HEK293T (cell line): ENCODE measurements around the gene RGP1.

Experiments
- CTCF ChIA-PET: fragments of 350-600 bp; formaldehyde crosslinking; extraction: SDS; loops from one replicate; lab custom pipeline; 2021; ENCODE audit warnings: antibody characterized with exemption, inconsistent platforms; lab: Yijun Ruan, JAX
- POLR2A ChIA-PET: fragments of 350-600 bp; formaldehyde crosslinking; extraction: SDS; loops from one replicate; lab custom pipeline; 2020; ENCODE audit warnings: antibody characterized with exemption, inconsistent platforms; lab: Yijun Ruan, JAX
- DNase-seq: peaks from one replicate; pipeline ENCODE4 v3.0.0; 2012; ENCODE audit warnings: mixed read lengths; ENCODE audit errors: extremely low spot score
- ARNT ChIP-seq: fragments of 450-650 bp; IDR thresholded peaks from 2 replicates; pipeline ENCODE4 v1.6.1; 2017; ENCODE audit warnings: mild to moderate bottlenecking
- BHLHE40 ChIP-seq: fragments of 450-650 bp; IDR thresholded peaks from 2 replicates; pipeline ENCODE4 v1.6.1; 2016; ENCODE audit warnings: mild to moderate bottlenecking, moderate library complexity, borderline replicate concordance
- CTBP1 ChIP-seq: fragments of 450-650 bp; IDR thresholded peaks from 2 replicates; pipeline ENCODE4 v1.6.1; 2016; ENCODE audit warnings: borderline replicate concordance
- ELF4 ChIP-seq: fragments of 450-650 bp; IDR thresholded peaks from 2 replicates; pipeline ENCODE4 v1.6.1; 2017; ENCODE audit warnings: antibody characterized with exemption
- FOXA1 ChIP-seq: fragments of 450-650 bp; IDR thresholded peaks from 2 replicates; pipeline ENCODE4 v1.6.1; 2016; ENCODE audit warnings: mild to moderate bottlenecking
- FOXK2 ChIP-seq: fragments of 450-650 bp; IDR thresholded peaks from 2 replicates; pipeline ENCODE4 v1.6.1; 2016; ENCODE audit warnings: mild to moderate bottlenecking
- FOXM1 ChIP-seq: fragments of 450-650 bp; IDR thresholded peaks from 2 replicates; pipeline ENCODE4 v1.6.1; 2017; ENCODE audit warnings: mild to moderate bottlenecking, borderline replicate concordance
- HDGF ChIP-seq: fragments of 450-650 bp; IDR thresholded peaks from 2 replicates; pipeline ENCODE4 v1.6.1; 2017; ENCODE audit warnings: antibody characterized with exemption, borderline replicate concordance
- L3MBTL2 ChIP-seq: fragments of 450-650 bp; conservative IDR thresholded peaks from 2 replicates; pipeline ENCODE4 v1.6.1; 2016; ENCODE audit warnings: mild to moderate bottlenecking
- LEF1 ChIP-seq: fragments of 450-650 bp; IDR thresholded peaks from 2 replicates; pipeline ENCODE4 v1.6.1; 2017; ENCODE audit warnings: mild to moderate bottlenecking, borderline replicate concordance
- NFRKB ChIP-seq: fragments of 450-650 bp; IDR thresholded peaks from 2 replicates; pipeline ENCODE4 v1.6.1; 2016; ENCODE audit warnings: mild to moderate bottlenecking, moderate library complexity
- PKNOX1 ChIP-seq: fragments of 450-650 bp; IDR thresholded peaks from 2 replicates; pipeline ENCODE4 v1.6.1; 2016
- SP1 ChIP-seq: fragments of 450-650 bp; IDR thresholded peaks from 2 replicates; pipeline ENCODE4 v1.6.1; 2017
- SUZ12 ChIP-seq: fragments of 450-650 bp; IDR thresholded peaks from 2 replicates; pipeline ENCODE4 v1.6.1; 2016; ENCODE audit warnings: mild to moderate bottlenecking
- TARDBP ChIP-seq: fragments of 450-650 bp; IDR thresholded peaks from 2 replicates; pipeline ENCODE4 v1.6.1; 2016
- ZNF384 ChIP-seq: fragments of 450-650 bp; IDR thresholded peaks from 2 replicates; pipeline ENCODE4 v1.6.1; 2016

The RGP1 gene

GRCh38 chr9:35711501-35712428, 37.3 kb upstream of the RGP1 start:
- ChIA-PET POLR2A (no interaction called here), CTCF (interaction anchor here (0.9 to 1.0 kb wide), 2 partner anchors 15 to 21 kb away, joined by 3 read pairs; no protein-coding TSS in a partner anchor)
- DNase-seq: no peak
- TF ChIP-seq ELF4 (no peak), ZNF384 (no peak), SUZ12 (no peak), PKNOX1 (no peak), FOXK2 (no peak), CTBP1 (no peak), FOXM1 (no peak), LEF1 (no peak), BHLHE40 (no peak), TARDBP (no peak), FOXA1 (no peak), L3MBTL2 (no peak), SP1 (no peak)

GRCh38 chr9:35712762-35713400, 36.2 kb upstream of the RGP1 start:
- DNase-seq: no peak
- ChIA-PET POLR2A (no interaction called here), CTCF (interaction anchor here (1.3 kb wide), 1 partner anchor 16 kb away, joined by 4 read pairs; no protein-coding TSS in a partner anchor)
- TF ChIP-seq L3MBTL2 (no peak), TARDBP (no peak), LEF1 (no peak), FOXA1 (no peak), NFRKB (no peak), PKNOX1 (no peak), ARNT (no peak), FOXK2 (no peak), CTBP1 (no peak), ZNF384 (no peak), HDGF (no peak), SP1 (no peak)

DNA sequence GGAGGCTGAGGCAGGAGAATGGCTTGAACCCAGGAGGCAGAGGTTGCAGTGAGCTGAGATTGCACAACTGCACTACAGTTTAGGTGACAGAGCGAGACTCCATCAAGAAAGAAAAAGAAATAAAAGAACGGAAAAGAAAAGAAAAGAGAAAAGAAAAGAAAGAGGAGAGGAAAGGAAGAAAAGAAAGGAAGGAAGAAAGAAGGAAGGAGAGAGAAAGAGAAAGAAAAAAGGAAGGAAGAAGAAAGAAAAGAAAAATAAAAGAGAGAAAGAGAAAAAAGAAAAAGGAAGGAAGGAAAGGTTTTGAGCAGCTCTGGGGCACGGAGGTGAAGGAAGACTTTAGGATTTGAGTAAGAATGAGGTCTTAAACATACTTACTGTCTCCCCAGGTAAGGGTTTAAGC, 35.5 kb upstream of the RGP1 start:
- CTCF ChIA-PET: interaction anchor here (1.3 kb wide), 1 partner anchor 17 kb away, joined by 4 read pairs; no protein-coding TSS in a partner anchor
- DNase-seq: no peak
- TF ChIP-seq NFRKB (no peak), TARDBP (no peak), PKNOX1 (no peak), FOXA1 (no peak), SP1 (no peak), FOXK2 (no peak), FOXM1 (no peak), L3MBTL2 (no peak), ARNT (no peak), SUZ12 (no peak), ZNF384 (no peak), ELF4 (no peak), HDGF (no peak), LEF1 (no peak), CTBP1 (no peak), BHLHE40 (no peak)
- POLR2A ChIA-PET: no interaction called here

DNA sequence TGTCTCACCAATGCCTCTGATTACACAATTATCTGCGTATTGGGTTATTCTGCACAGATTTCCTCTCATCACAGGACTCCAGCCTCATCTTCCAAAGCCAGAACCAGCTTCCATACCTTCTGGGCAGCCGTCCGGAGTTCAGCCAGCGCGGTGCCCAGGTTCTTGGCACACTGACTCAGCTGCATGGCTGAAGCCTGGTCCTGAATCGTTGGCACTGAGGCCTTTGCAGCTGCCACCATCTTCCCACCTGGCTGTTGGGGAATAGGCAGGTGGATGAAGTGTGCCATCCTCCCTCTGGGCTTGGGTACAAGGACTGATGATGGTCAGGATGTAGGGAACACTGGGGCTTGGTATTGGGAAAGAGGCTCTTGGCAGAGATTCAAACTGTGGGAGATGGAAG, 35.0 kb upstream of the RGP1 start:
- DNase-seq: no peak
- POLR2A ChIA-PET: no interaction called here
- CTCF ChIA-PET: interaction anchor here (1.3 kb wide), 1 partner anchor 17 kb away, joined by 4 read pairs; no protein-coding TSS in a partner anchor
- TF ChIP-seq NFRKB: no peak
- no peak for TF ChIP-seq PKNOX1
- no peak for TF ChIP-seq FOXK2
- TF ChIP-seq SUZ12: no peak
- TF ChIP-seq FOXM1: no peak
- no peak for TF ChIP-seq ELF4
- TF ChIP-seq L3MBTL2: no peak
- no peak for TF ChIP-seq ZNF384
- no peak for TF ChIP-seq HDGF
- no peak for TF ChIP-seq TARDBP
- no peak for TF ChIP-seq CTBP1
- TF ChIP-seq FOXA1: no peak
- no peak for TF ChIP-seq BHLHE40
- TF ChIP-seq SP1: no peak
- TF ChIP-seq LEF1: no peak
- TF ChIP-seq ARNT: no peak

GRCh38 chr9:35714579-35715252, 34.4 kb upstream of the RGP1 start:
- CTCF ChIA-PET: interaction anchor here (0.6 kb wide), 1 partner anchor 199 kb away, joined by 6 read pairs; no protein-coding TSS in a partner anchor
- TF ChIP-seq ZNF384 (no peak), PKNOX1 (no peak), CTBP1 (no peak), LEF1 (no peak), ARNT (no peak), L3MBTL2 (no peak), ELF4 (no peak), SP1 (no peak), SUZ12 (no peak), FOXA1 (no peak), TARDBP (no peak), NFRKB (no peak), BHLHE40 (no peak), FOXK2 (no peak), HDGF (no peak), FOXM1 (no peak)
- no peak for DNase-seq
- POLR2A ChIA-PET: no interaction called here
